ENCODE results near the gene TRPM3.

DNA sequence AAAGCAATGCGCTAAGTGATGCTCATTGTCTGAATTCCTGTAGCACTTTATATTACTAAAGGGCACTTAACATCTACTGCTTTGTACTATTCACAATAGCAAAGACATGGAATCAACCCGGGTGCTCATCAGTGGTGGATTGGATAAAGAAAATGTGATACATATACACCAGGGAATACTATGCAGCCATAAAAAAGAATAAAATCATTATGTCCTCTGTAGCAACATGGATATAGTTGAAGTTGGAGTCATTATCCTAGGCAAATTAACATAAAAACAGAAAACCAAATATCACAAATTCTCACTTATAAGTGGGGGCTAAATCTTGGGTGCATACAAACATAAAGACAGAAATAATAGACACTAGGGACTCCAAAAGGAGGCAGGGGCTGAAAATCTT is 308.3 kb downstream of the TRPM3 start:
- TF ChIP-seq POLR2AphosphoS5 (IDR thresholded peaks at IDR 0.05) (no peak), EP300 (IDR thresholded peaks at IDR 0.05) (no peak), POLR2A (IDR thresholded peaks at IDR 0.05) (no peak)
- TF ChIP-seq, protein P1, sequence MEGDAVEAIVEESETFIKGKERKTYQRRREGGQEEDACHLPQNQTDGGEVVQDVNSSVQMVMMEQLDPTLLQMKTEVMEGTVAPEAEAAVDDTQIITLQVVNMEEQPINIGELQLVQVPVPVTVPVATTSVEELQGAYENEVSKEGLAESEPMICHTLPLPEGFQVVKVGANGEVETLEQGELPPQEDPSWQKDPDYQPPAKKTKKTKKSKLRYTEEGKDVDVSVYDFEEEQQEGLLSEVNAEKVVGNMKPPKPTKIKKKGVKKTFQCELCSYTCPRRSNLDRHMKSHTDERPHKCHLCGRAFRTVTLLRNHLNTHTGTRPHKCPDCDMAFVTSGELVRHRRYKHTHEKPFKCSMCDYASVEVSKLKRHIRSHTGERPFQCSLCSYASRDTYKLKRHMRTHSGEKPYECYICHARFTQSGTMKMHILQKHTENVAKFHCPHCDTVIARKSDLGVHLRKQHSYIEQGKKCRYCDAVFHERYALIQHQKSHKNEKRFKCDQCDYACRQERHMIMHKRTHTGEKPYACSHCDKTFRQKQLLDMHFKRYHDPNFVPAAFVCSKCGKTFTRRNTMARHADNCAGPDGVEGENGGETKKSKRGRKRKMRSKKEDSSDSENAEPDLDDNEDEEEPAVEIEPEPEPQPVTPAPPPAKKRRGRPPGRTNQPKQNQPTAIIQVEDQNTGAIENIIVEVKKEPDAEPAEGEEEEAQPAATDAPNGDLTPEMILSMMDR (IDR thresholded peaks at IDR 0.05) = no peak
